HUES6 (cell line): ENCODE measurements around the gene KCNA3.

Experiments
- H3K27ac ChIP-seq: 2 replicates; pipeline ENCODE4 v1.7.0; 2013; ENCODE audit warnings: low read depth, mild to moderate bottlenecking, low read length, inconsistent platforms
- H3K27me3 ChIP-seq: 2 replicates; pipeline ENCODE4 v1.6.1; 2013; ENCODE audit warnings: low read length; ENCODE audit not compliant: control insufficient read depth, insufficient read depth
- H3K36me3 ChIP-seq: 2 replicates; pipeline ENCODE4 v1.6.1; 2013; ENCODE audit warnings: low read length; ENCODE audit not compliant: control insufficient read depth, insufficient read depth
- H3K4me1 ChIP-seq: 2 replicates; pipeline ENCODE4 v1.6.1; 2013; ENCODE audit warnings: low read length; ENCODE audit not compliant: control insufficient read depth, insufficient read depth
- H3K4me3 ChIP-seq: 2 replicates; pipeline ENCODE4 v1.5.1; 2013; ENCODE audit warnings: low read depth, low read length
- H3K9ac ChIP-seq: one replicate; pipeline ENCODE4 v1.6.1; 2013; ENCODE audit warnings: mild to moderate bottlenecking, low read length
- H3K9me3 ChIP-seq: 2 replicates; pipeline ENCODE4 v1.6.1; 2013; ENCODE audit warnings: low read depth, low read length; ENCODE audit not compliant: control insufficient read depth, insufficient read depth

The KCNA3 gene

DNA sequence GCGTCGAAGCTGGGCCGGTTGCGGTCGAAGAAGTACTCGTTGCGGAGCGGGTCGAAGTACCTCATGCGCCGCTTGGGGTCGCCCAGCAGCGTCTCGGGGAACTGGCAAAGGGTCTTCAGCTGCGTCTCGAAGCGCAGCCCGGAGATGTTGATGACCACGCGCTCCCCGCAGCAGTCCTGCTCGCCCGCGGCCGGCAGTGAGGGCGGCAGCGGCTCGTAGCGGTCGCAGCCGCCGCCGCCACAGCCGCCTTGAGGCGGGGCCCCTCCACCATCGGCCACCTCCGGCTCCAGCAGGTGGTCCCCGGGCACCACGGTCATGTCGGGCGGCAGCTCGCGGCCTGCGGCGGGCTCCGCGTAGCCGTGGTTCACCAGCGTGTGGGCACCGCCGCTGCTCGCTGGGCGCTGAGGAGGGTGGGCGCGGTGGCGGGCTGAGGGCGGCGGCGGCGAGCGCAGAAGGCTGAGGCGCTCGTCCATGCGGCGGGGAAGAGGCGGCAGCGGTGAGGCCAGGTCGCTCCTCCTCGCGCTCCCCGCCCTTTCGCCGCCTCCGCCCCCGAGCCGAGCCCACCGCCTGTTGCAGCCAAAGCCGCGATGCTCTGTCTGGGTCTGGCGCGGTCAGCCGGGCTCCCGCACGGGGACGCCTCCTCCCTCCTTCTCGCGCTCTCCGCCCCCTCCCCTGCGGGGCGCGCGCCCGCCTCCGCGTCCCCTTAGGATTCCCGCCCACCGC lies at the start of gene KCNA3:
Gene KCNA3, minus strand, starts transcription at position 604 of the 723 bp plus-strand sequence. Its CDS starts 131 bp downstream, at position 473.
- Histone ChIP-seq H3K9ac (peak within 1 kb of the TSS; percentile 19), H3K4me3 (peak within 1 kb of the TSS; percentile 74), H3K9me3 (no peaks in the 10 kb centered on the region), H3K4me1 (no peaks in the 10 kb centered on the region), H3K27me3 (peaks cover 85% of the 10 kb centered on the region), H3K27ac (no peak within 1 kb of the TSS), H3K36me3 (no peaks in the 10 kb centered on the region)

- Histone ChIP-seq H3K9ac (no peak overlapping the region), H3K27ac (no peak overlapping the region), H3K9me3 (no peaks in the 10 kb centered on the region), H3K27me3 (peaks cover 53% of the 10 kb centered on the region), H3K4me1 (no peaks in the 10 kb centered on the region), H3K4me3 (no peak overlapping the region), H3K36me3 (no peaks in the 10 kb centered on the region)
Observed at GRCh38 chr1:110722807-110723206, 48.1 kb upstream of the KCNA3 start.

- no peaks in the 10 kb centered on the region for H3K4me1 ChIP-seq
- no peaks in the 10 kb centered on the region for H3K9me3 ChIP-seq
- no peak overlapping the region for H3K4me3 ChIP-seq
- H3K27ac ChIP-seq = no peak overlapping the region
- peaks cover 48% of the 10 kb centered on the region for H3K27me3 ChIP-seq
- no peaks in the 10 kb centered on the region for H3K36me3 ChIP-seq
- H3K9ac ChIP-seq = no peak overlapping the region
Observed at GRCh38 chr1:110719908-110720307, 45.2 kb upstream of the KCNA3 start.

DNA sequence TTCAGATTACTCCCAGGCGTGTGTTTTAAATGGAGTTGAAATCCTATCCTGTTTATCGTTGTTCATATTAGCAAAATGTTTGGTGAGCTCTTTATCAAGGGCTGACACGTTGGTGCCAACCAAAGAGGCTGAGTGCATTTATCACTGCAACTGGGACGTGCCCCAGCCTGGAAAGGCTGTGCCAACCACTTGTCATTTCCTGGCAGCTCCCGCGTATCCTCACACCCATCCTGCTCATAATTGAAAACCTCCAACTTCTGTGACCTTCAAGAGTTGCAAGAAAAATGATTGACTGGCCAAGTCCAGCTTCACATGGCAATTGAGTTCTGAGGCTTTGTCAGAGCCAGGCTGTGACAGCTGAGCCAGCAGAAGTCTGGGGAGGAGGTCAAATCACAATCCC lies 43.7 kb upstream of the KCNA3 start:
- H3K27me3 ChIP-seq = peaks cover 54% of the 10 kb centered on the region

DNA sequence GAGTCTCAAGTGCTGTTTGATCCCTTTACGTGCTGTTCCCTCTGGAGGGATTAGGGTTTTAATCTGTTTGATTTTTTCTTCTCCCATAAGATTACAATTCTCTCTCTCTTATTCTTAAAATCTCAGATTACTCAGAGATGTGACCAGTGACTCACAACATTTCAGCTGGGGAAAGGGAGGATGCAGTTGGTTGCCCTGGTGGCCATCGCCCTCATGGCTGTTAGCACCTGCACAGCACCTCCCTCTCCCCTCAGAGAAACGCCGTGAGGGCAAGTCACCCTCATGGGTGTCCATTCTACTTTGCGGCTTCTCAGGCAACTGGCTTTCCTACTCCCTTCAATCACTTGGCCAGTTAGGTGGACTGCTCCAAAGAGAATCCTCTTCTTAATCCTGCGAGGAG lies 42.4 kb upstream of the KCNA3 start:
- Histone ChIP-seq H3K4me1 (no peaks in the 10 kb centered on the region), H3K4me3 (no peak overlapping the region), H3K9me3 (no peaks in the 10 kb centered on the region), H3K36me3 (no peaks in the 10 kb centered on the region), H3K9ac (no peak overlapping the region), H3K27ac (no peak overlapping the region), H3K27me3 (peaks cover 50% of the 10 kb centered on the region)

More for the DNA sequence above, 43.7 kb upstream of the KCNA3 start:
- H3K4me1 ChIP-seq = no peaks in the 10 kb centered on the region
- H3K9ac ChIP-seq = no peak overlapping the region
- H3K36me3 ChIP-seq = no peaks in the 10 kb centered on the region
- H3K27ac ChIP-seq = no peak overlapping the region
- H3K4me3 ChIP-seq = no peak overlapping the region
- H3K9me3 ChIP-seq = no peaks in the 10 kb centered on the region

- Histone ChIP-seq H3K9ac (no peak overlapping the region), H3K4me3 (no peak overlapping the region), H3K36me3 (no peaks in the 10 kb centered on the region), H3K27me3 (peaks cover 34% of the 10 kb centered on the region), H3K27ac (no peak overlapping the region), H3K9me3 (no peaks in the 10 kb centered on the region), H3K4me1 (no peaks in the 10 kb centered on the region)
Observed at GRCh38 chr1:110714374-110714995, 39.7 kb upstream of the KCNA3 start.

DNA sequence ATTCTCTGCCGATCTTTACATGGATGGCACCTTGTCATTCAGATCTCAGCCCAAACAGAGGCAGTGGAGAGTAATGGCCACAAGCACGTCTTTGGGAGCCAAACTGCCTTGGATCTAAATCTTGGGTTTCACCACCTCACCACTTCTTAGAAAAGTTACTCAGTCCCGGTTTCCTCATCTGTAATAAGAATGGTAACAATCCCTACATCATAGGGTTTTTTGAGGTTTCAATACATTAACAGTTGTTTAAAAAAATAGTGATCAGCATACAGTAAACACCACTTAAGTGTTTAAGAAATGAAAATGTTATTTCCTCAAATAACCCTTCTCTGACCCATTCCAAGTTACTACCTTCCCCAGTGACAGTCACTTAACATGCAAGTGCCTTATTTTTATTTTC lies 38.5 kb upstream of the KCNA3 start:
- H3K27me3 ChIP-seq = peaks cover 22% of the 10 kb centered on the region

GRCh38 chr1:110710314-110710713 lies 35.6 kb upstream of the KCNA3 start:
- Histone ChIP-seq H3K9ac (no peak overlapping the region), H3K27ac (no peak overlapping the region), H3K4me3 (no peak overlapping the region), H3K4me1 (no peaks in the 10 kb centered on the region), H3K27me3 (peaks cover 6% of the 10 kb centered on the region; the same call in 1 of the 2 replicates), H3K9me3 (no peaks in the 10 kb centered on the region), H3K36me3 (no peaks in the 10 kb centered on the region)

More for the DNA sequence above, 38.5 kb upstream of the KCNA3 start:
- no peaks in the 10 kb centered on the region for H3K9me3 ChIP-seq
- H3K36me3 ChIP-seq = no peaks in the 10 kb centered on the region
- H3K4me1 ChIP-seq = no peaks in the 10 kb centered on the region
- no peak overlapping the region for H3K27ac ChIP-seq
- no peak overlapping the region for H3K9ac ChIP-seq
- no peak overlapping the region for H3K4me3 ChIP-seq

GRCh38 chr1:110708974-110709440 lies 34.3 kb upstream of the KCNA3 start:
- H3K36me3 ChIP-seq = no peaks in the 10 kb centered on the region
- no peaks in the 10 kb centered on the region for H3K9me3 ChIP-seq
- H3K9ac ChIP-seq = no peak overlapping the region
- peaks cover under 1% of the 10 kb centered on the region; the same call in 1 of the 2 replicates for H3K27me3 ChIP-seq
- no peak overlapping the region for H3K27ac ChIP-seq
- no peak overlapping the region for H3K4me3 ChIP-seq
- H3K4me1 ChIP-seq = no peaks in the 10 kb centered on the region

- no peaks in the 10 kb centered on the region for H3K4me1 ChIP-seq
- no peaks in the 10 kb centered on the region for H3K36me3 ChIP-seq
- H3K27me3 ChIP-seq = no peaks in the 10 kb centered on the region
- H3K9me3 ChIP-seq = no peaks in the 10 kb centered on the region
- no peak overlapping the region for H3K27ac ChIP-seq
- H3K4me3 ChIP-seq = no peak overlapping the region
- H3K9ac ChIP-seq = no peak overlapping the region
Observed at GRCh38 chr1:110707232-110707631, 32.5 kb upstream of the KCNA3 start.

GRCh38 chr1:110706621-110707020 lies 31.9 kb upstream of the KCNA3 start:
- Histone ChIP-seq H3K27me3 (no peaks in the 10 kb centered on the region), H3K4me1 (no peaks in the 10 kb centered on the region), H3K9ac (no peak overlapping the region), H3K27ac (no peak overlapping the region), H3K4me3 (no peak overlapping the region), H3K9me3 (no peaks in the 10 kb centered on the region), H3K36me3 (no peaks in the 10 kb centered on the region)
